Activated naive CD8-positive, alpha-beta T cell treated with anti-CD3 and anti-CD28 coated beads, Interleukin-2, amount 50 U/mL, for 16 hours (primary cell): ENCODE data around the gene TENT4A.

Experiments
- DNase-seq: peaks from one replicate; pipeline ENCODE4 v3.0.0-alpha.2; 2020; ENCODE audit warnings: low read depth, low spot score

TENT4A gene

GRCh38 chr5:6731465-6732237, 18.4 kb downstream of the TENT4A start:
- DNase-seq: no peak

- DNase-seq: no peak
Measured at GRCh38 chr5:6732634-6733410, 19.6 kb downstream of the TENT4A start.

- no peak for DNase-seq
Measured at GRCh38 chr5:6733411-6734242, 20.4 kb downstream of the TENT4A start.

GRCh38 chr5:6734243-6734700, 21.0 kb downstream of the TENT4A start:
- DNase-seq: no peak

GRCh38 chr5:6734781-6735180, 21.5 kb downstream of the TENT4A start:
- DNase-seq: no peak

- DNase-seq: no peak
Measured at GRCh38 chr5:6736106-6736505, 22.9 kb downstream of the TENT4A start.

- no peak for DNase-seq
Measured at GRCh38 chr5:6736524-6737042, 23.4 kb downstream of the TENT4A start.

- DNase-seq: no peak
Measured at GRCh38 chr5:6737043-6737941, 24.1 kb downstream of the TENT4A start.

GRCh38 chr5:6739603-6740002, 26.4 kb downstream of the TENT4A start:
- DNase-seq: no peak

GRCh38 chr5:6740586-6741150, 27.4 kb downstream of the TENT4A start:
- no peak for DNase-seq

- DNase-seq: no peak
Measured at GRCh38 chr5:6742081-6742758, 29.0 kb downstream of the TENT4A start.

- no peak for DNase-seq
Measured at GRCh38 chr5:6743161-6743560, 29.9 kb downstream of the TENT4A start.

- DNase-seq: no peak
Measured at GRCh38 chr5:6744841-6745705, 31.8 kb downstream of the TENT4A start.

- no peak for DNase-seq
Measured at GRCh38 chr5:6745706-6746222, 32.5 kb downstream of the TENT4A start.

GRCh38 chr5:6746244-6746643, 33.0 kb downstream of the TENT4A start:
- no peak for DNase-seq

GRCh38 chr5:6747103-6747502, 33.9 kb downstream of the TENT4A start:
- DNase-seq: no peak

- no peak for DNase-seq
Measured at GRCh38 chr5:6748142-6748541, 34.9 kb downstream of the TENT4A start.

GRCh38 chr5:6749026-6749716, 35.9 kb downstream of the TENT4A start:
- no peak for DNase-seq
